ENCODE results near the gene PANK3.
"Not testable (repeated sequence)": the region's sequence is repeated elsewhere in the genome, so short reads cannot be mapped to it uniquely, and the experiment has no call there.

Gene PANK3

GRCh38 chr5:168552146-168552545, 27.0 kb downstream of the PANK3 start:
- DNase-seq (ENCODE audit: low read depth, low spot score), result no peak

- no peak for DNase-seq (ENCODE audit: low read depth, low spot score)
Measured at GRCh38 chr5:168550656-168551055, 28.5 kb downstream of the PANK3 start.

GRCh38 chr5:168549554-168549953, 29.6 kb downstream of the PANK3 start:
- DNase-seq (ENCODE audit: low read depth, low spot score), result no peak

GRCh38 chr5:168537176-168537575, 42.0 kb downstream of the PANK3 start:
- DNase-seq (ENCODE audit: low read depth, low spot score), result no peak

- DNase-seq (ENCODE audit: low read depth, low spot score), result not testable (repeated sequence)
Measured at GRCh38 chr5:168534351-168534750, 44.8 kb downstream of the PANK3 start.

- no peak for DNase-seq (ENCODE audit: low read depth, low spot score)
Measured at GRCh38 chr5:168531987-168532864, 46.9 kb downstream of the PANK3 start.

GRCh38 chr5:168531191-168531590, 48.0 kb downstream of the PANK3 start:
- no peak for DNase-seq (ENCODE audit: low read depth, low spot score)

- no peak for DNase-seq (ENCODE audit: low read depth, low spot score)
Measured at GRCh38 chr5:168530621-168531150, 48.5 kb downstream of the PANK3 start.

GRCh38 chr5:168529374-168530234, 49.6 kb downstream of the PANK3 start:
- no peak for DNase-seq (ENCODE audit: low read depth, low spot score)

- no peak for DNase-seq (ENCODE audit: low read depth, low spot score)
Measured at GRCh38 chr5:168528521-168529373, 50.4 kb downstream of the PANK3 start, which contains the start of gene FBLL1. Gene FBLL1, plus strand, starts transcription at chr5:168529305. Its CDS starts 200 bp downstream, at chr5:168529505.

GRCh38 chr5:168527756-168528295, 51.3 kb downstream of the PANK3 start:
- DNase-seq (ENCODE audit: low read depth, low spot score), result no peak

GRCh38 chr5:168525856-168526255, 53.3 kb downstream of the PANK3 start:
- DNase-seq (ENCODE audit: low read depth, low spot score), result no peak

GRCh38 chr5:168513861-168514428, 65.2 kb downstream of the PANK3 start:
- no peak for DNase-seq (ENCODE audit: low read depth, low spot score)

GRCh38 chr5:168502563-168503237, 76.5 kb downstream of the PANK3 start:
- DNase-seq (ENCODE audit: low read depth, low spot score), result no peak
